Stimulated activated CD8-positive, alpha-beta memory T cell treated with anti-CD3 and anti-CD28 coated beads, Interleukin-4, amount 100 ng/mL, for 24 hours (primary cell): ENCODE data around the gene CAMK1G.

Source experiments
- DNase-seq: peaks from one replicate; pipeline ENCODE4 v3.0.0-alpha.2; 2020; ENCODE audit warnings: low read depth

The CAMK1G gene

DNA sequence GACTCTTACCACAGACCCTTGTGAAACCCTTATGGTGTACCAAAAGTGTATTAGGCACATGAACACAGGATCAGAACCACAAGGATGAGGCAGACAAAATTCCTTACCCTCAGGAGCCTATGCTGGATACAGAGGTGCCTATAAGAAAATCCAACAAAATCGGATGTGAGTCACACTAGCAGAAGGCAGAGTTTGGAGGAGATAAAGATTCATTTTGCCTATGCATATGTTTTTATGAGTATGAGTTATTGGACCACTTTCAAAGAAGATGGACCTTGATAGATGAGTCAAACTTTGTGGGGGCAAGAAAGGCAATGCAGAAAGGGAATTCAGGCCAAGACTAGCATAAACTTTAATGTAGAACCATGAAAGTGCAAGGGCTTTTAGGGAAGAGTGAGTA is 17.0 kb downstream of the CAMK1G start:
- DNase-seq = no peak

DNA sequence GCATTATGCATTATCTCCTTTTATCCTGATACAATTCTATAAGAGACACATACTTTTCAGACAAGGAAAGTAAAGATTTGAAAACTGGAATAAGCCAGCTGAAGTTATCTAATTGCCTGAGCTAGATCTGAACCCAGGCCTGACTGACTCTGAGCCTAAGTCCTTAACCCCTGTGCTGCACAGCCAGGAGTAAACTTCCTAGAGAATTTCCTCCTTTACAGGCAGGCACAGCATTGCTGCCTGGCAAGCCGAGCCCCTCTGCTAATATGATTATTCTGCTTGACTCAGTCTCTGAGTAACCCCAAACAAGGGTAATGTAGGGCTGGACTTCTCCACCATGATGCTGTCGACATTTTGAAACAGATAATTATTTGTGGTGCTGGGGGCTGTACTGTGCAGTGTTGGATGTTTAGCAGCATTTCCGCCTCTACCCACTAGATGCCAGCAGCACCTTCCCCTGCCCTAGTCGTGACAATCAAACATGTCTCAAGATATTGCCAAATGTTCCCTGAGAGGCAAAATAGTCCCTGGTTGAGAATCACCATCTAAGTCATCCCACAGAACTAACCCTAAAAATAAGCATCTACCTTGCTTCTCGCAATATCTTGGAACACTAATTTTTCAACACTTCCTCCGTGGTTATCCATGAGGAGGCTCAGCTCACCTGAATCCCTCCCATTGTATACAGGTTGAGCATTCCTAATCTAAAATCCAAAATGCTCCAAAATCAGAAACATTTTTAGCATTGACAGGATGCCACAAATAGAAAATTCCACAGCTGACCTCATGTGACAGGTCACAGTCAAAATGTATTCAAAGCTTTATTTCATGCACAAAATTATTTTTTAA is 18.5 kb downstream of the CAMK1G start:
- no peak for DNase-seq

- no peak for DNase-seq
Measured at GRCh38 chr1:209603877-209604276, 20.4 kb downstream of the CAMK1G start.

DNA sequence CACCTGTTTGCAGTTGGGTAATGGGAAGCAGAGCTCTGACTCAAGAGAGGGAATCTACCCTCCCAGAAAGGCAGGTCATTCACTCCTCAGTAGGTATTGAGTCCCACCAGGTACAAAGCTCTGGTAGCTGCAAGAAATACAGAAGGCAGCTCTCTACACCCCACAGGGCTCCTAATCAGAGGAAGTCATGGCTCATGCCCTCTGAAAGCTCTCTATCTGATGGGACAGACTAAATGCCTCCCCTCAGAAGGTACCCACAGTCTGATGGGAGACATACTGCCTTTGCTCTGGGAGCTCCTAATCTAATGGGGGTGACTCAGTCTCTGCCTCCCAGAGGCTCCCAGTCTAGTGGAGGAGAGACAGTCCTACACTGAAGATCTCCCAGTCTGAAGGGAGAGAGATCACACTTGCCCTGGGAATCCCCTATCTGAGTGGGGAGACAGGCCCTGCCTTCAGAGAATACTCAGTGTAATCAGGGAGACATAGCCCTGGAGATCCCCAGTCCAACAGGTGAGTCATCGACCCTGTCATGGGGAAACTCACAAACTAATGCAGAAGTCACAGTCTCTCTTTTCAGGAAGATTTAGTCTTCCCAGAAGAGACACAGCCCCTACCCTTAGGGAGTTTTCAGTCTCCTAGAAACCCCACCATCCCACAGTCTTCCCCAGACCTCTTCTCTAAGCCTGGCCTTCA is 23.7 kb downstream of the CAMK1G start:
- no peak for DNase-seq

- DNase-seq = no peak
Measured at GRCh38 chr1:209607795-209608178, 24.3 kb downstream of the CAMK1G start.

DNA sequence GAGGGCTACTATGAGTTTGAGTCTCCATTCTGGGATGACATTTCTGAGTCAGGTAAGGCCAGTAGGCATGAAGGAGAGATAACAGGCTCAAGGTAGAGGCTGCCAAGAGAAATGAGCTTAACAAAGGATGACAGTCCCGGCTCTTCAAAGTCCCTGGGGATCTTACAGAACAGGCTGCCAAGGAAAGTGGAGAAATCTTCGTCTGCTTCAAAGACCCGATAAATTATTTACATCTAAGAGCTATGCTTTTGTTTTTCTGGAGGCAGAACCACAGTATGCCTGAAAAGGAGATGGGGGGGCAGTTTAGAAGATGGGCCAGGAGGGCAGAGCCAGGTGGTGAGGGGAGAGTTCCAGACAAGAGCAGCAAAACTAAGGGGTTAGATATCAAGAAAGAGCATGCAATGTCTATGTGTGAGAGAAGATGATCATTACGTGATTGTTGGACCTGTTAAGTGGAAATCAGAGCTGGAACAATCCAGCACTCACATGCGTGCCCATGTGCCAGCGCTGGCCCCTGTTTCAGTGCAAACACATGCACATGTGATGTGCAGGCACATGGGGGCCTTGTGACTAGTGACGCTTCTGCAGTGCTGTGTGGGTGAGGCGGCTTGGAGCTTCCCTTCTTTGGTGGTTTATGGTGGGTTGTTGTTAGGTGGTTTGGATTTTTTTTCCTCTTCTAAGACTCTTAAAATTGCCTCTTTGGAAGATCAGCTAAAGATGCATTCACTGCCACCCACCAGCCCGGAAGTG is 25.7 kb downstream of the CAMK1G start:
- no peak for DNase-seq

DNA sequence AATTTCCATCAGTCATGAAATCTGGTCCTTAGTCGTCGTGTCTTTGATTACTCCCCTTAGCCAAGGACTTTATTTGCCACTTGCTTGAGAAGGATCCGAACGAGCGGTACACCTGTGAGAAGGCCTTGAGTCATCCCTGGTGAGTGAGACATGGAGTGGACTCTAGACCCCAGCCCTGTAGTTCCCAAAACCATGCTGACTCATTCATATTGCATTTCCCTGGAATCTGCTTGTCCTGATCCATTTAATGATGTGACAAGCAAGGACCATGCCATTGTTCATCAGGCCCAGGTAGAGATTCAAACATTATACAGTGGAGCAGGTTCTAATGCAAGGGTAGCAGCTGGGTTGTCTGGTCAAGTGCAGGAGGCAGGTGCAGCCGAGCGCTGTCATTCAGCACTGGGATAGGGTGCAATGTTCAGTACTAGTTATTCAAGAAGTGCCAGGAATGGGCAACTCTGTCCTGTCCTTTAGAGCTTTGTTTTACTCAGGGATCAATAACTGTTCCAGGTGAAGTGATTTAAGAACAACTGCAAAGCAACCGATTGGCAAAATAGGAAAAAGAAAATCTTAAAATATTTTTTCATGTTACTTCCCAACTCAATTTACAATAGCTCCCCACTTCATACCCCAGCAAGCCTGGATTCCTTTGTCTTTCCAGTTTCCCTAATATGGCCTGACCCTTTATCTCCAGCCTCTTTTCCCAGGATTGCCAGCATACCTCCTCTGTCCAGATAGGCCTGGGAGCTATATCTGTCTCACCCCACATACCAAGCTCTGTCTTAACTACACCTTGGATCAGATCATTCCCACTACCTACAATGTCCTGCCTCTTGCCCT is 26.5 kb downstream of the CAMK1G start:
- DNase-seq = no peak

DNA sequence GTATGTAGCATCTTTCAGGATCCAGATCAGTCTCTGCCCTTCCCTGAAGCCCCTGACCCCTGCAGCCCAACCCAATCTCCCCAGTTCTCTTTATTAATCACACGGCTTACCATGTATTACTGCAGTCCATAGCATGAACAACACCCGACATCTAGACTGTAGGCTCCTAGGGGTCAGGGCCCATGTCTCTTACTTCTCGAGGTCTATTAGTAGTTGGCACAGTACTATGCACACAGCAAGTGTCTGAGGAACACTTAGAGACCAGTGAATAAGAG is 27.1 kb downstream of the CAMK1G start:
- DNase-seq = no peak

GRCh38 chr1:209611771-209612570 is 28.5 kb downstream of the CAMK1G start:
- DNase-seq = no peak

DNA sequence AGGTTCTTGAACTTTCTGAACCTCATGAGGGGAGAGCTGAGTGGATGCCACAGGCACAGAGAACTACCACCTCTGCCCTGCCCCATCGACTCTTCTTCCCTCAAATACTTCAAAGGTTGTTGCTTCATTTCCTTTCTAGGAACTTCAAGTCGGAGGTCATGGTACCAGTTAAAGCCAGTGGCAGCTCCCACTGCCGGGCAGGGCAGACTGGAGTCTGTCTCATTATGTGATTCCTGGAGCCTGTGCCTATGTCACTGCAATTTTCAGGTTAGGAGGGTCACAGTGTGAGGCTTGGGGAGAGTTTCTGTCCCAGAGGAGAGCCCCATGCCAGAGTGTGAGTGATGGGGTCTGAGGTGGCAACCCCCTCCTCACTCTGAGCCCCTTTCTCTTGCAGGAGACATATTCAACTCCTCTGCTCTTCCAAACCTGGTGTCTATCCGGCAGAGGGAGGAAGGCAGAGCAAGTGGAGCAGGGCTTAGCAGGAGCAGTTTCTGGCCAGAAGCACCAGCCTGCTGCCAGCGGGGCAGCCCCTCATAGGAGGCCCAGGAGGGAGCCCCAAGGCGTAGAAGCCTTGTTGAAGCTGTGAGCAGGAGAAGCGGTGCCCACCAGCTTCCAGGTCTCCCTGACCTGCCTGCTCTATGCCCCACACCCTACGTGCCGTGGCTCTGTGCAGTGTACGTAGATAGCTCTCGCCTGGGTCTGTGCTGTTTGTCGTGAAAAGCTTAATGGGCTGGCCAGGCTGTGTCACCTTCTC is 29.3 kb downstream of the CAMK1G start:
- no peak for DNase-seq

- no peak for DNase-seq
Measured at GRCh38 chr1:209613400-209614150, 30.1 kb downstream of the CAMK1G start.

DNA sequence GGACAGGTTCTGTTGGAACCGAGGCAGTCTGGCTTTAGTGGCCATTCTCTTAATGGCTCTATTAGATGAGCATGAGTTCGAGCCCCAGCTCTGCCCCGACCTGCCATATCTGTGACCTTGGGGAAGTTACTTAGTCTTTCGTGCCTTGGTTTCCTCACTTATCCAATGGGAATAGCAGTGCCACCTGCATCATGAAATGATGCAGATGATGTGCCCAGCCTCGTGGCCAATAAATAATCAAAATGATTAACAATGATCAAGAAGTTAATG is 30.6 kb downstream of the CAMK1G start:
- DNase-seq = no peak

- DNase-seq = no peak
Measured at GRCh38 chr1:209614906-209615305, 31.4 kb downstream of the CAMK1G start.

GRCh38 chr1:209616366-209617046 is 33.0 kb downstream of the CAMK1G start:
- DNase-seq = no peak

- no peak for DNase-seq
Measured at GRCh38 chr1:209617047-209617673, 33.6 kb downstream of the CAMK1G start.

- DNase-seq = no peak
Measured at GRCh38 chr1:209617755-209618154, 34.2 kb downstream of the CAMK1G start.

DNA sequence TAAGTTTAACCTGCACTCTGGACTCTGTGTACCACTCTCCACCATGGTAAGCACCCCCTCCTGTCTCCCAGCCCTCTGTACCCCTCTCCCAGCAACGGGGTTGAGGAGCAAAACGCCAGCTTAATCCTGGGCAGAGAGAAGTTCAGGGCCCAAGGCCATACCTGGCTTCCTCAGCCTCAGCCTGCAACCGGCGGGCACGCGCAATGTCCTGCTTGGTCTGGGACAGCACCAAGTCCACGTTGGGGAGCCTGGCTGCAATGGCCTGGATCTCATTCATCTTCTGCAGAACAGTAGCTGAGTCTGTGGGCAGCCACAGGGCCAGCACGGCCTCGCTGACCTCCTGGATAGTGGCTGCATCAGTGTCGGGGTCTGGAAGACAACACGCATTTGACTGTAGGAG is 34.8 kb downstream of the CAMK1G start:
- DNase-seq = no peak

GRCh38 chr1:209618756-209619420 is 35.4 kb downstream of the CAMK1G start:
- no peak for DNase-seq
